ENCODE measurements around the gene TBX6. TPM values are rescaled to one million over a fixed set of nuclear protein-coding genes. Genes with fewer than 3 reads are reported as not detected.

TBX6 gene
- total RNA-seq, 4 donors from 2014 or later: 0.36 to 0.56 TPM; not detected in 2

GRCh38 chr16:30068750-30069610 lies 22.7 kb downstream of the TBX6 start:
- DNase-seq (ENCODE audit: low spot score) (no peak), ATAC-seq (ENCODE audit: low FRiP score) (no peak)
- no peak for TF ChIP-seq CTCF (IDR thresholded peaks at IDR 0.05)

- no peak for ATAC-seq (ENCODE audit: low FRiP score)
- no peak for DNase-seq (ENCODE audit: low spot score)
- TF ChIP-seq CTCF (IDR thresholded peaks at IDR 0.05): no peak
Observed at GRCh38 chr16:30068333-30068732, 23.4 kb downstream of the TBX6 start.

- ATAC-seq (ENCODE audit: low FRiP score): no peak
- TF ChIP-seq CTCF (IDR thresholded peaks at IDR 0.05): no peak
- no peak for DNase-seq (ENCODE audit: low spot score)
Observed at GRCh38 chr16:30067584-30067916, 24.2 kb downstream of the TBX6 start.

GRCh38 chr16:30066761-30067583 lies 24.8 kb downstream of the TBX6 start:
- TF ChIP-seq CTCF (IDR thresholded peaks at IDR 0.05): no peak
- DNase-seq (ENCODE audit: low spot score) (no peak), ATAC-seq (ENCODE audit: low FRiP score) (no peak)

- ATAC-seq (ENCODE audit: low FRiP score) (peak; percentile 50), DNase-seq (ENCODE audit: low spot score) (peak; percentile 62)
- TF ChIP-seq CTCF (IDR thresholded peaks at IDR 0.05): no peak
Observed at GRCh38 chr16:30065943-30066760, 25.6 kb downstream of the TBX6 start.

GRCh38 chr16:30065102-30065942 lies 26.4 kb downstream of the TBX6 start, which contains the start of gene ALDOA:
Gene ALDOA, plus strand, starts transcription at chr16:30065760. Its CDS starts 1,138 bp downstream, at chr16:30066898.
- peak; percentile 95 for ATAC-seq (ENCODE audit: low FRiP score)
- peak; percentile 89 for DNase-seq (ENCODE audit: low spot score)
- TF ChIP-seq CTCF (IDR thresholded peaks at IDR 0.05): no peak
